EH (cell line): ENCODE data around the gene FAM20B.

Experiments used
- DNase-seq: peaks from one replicate; pipeline ENCODE4 v3.0.0-alpha.2; 2015; ENCODE audit warnings: low read depth

FAM20B gene

DNA sequence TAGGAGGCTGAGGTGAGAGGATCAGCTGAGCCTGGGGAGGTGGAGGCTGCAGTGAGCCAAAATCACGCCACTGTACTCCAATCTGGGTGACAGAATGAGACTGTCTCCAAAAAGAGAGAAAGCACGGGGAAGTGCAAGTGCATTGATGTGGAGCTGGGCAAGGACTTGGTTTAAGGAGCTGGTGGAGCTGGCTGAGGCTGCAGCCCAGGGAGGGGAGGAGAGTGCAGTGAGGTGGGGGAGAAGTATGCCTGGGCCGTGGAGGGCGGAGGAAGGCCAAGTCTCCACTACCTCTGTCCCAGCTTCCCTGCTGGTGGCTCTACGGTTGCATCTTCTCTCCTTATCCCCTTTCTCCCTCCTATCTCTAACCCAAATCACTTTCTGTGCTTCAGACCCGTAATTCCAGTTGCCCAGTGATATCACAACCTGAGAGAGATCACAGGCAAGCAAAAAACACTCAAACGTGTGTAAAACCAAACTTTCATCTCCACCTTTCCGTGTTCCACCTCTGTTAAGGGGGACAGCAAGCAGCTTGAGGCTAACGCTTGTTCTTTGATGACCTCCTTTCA is 67.3 kb downstream of the FAM20B start:
- DNase-seq, result no peak

DNA sequence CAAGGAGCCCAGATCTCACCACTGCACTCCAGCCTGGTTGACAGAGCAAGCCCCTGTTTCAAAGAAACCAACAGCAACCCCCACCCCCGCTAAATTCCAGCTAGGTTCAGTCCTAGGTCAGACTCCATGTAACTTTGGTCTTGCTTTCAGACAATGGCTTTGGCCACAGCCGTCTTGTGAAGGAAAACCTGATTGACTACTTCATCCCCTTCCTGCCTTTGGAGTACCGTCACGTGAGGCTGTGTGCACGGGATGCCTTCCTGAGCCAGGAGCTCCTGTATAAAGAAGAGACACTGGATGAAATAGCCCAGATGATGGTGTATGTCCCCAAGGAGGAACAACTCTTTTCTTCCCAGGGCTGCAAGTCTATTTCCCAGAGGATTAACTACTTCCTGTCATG is 69.1 kb downstream of the FAM20B start:
- DNase-seq, result no peak

DNA sequence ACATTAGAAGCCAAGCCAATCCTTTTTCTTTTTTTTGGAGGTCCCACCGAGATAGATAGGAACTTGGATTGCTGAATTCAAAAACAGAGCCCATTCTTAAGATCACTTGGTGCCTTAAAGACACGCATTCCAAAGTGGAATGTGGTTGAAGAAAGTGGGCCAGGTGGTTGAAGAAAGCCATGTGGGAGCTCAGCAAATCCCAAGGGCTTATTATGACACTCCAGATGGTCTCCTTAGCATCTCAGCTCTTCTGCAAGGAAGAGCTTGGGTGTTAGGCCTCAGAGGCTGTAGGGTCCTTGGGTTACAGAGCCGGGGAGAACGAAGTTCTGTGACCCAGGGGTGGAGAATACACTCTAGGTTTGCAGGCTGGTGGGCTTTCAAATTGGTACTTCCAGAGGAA is 69.7 kb downstream of the FAM20B start:
- DNase-seq, result no peak

GRCh38 chr1:179095924-179096323 is 70.2 kb downstream of the FAM20B start:
- no peak for DNase-seq

DNA sequence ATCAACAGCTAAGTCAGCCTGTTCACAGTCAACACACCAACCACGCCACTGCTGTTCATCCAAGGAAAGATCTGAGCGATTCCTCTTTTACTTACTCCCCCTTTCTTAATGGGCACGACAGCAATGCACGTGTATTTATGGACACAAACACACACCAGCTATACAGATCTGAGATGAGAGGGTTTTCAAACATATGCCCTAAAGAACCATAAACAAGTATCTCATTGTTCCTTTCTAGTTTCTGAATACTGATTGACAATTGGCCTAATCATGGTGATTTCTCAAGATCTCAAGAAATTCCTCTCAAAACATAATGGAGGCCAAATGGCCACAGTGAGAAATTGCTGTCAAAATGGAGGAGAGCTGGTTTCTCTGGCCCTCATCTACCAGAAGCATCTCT is 74.2 kb downstream of the FAM20B start:
- DNase-seq, result no peak

GRCh38 chr1:179101566-179101965 is 75.9 kb downstream of the FAM20B start:
- DNase-seq, result no peak

DNA sequence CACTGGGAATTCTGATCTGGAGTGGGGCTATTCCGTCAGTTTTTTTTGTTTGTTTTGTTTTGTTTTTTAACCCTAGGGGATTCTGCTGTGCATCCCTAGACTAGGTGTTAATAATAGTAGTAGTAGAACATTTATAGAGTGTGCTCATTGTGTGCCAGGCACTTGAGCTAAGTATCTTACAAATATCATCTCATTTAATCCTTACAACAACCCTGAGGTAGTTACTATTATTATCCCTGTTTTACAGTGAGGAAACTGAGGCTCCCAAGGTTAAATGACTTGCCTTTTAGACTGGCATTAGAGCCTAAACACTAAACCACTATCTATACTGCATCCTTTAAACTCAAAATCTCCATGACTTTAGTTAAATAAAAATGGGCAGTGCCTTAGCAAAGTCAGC is 78.3 kb downstream of the FAM20B start:
- DNase-seq, result no peak

- DNase-seq, result no peak
These were observed 79.0 kb downstream of the FAM20B start for GRCh38 chr1:179104611-179105250.

DNA sequence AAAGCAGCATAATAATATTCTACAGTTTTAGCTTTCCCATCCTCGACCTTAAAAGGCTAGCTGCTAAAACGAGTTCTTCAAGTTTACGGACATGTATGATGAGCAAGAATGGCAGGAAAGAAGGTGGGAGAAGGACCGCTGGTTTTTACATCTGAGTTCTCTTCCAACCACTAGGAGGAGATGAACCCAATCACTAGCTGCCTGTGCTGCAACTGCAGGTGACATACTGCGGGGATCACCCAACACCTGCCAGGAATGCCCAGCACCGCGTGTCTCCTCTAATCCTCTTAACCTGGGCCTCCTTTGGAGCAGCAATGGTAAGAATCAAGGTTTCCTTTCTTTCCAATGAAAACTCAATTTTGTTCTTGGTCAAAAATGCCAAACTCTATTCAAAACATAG is 79.7 kb downstream of the FAM20B start:
- DNase-seq, result no peak

DNA sequence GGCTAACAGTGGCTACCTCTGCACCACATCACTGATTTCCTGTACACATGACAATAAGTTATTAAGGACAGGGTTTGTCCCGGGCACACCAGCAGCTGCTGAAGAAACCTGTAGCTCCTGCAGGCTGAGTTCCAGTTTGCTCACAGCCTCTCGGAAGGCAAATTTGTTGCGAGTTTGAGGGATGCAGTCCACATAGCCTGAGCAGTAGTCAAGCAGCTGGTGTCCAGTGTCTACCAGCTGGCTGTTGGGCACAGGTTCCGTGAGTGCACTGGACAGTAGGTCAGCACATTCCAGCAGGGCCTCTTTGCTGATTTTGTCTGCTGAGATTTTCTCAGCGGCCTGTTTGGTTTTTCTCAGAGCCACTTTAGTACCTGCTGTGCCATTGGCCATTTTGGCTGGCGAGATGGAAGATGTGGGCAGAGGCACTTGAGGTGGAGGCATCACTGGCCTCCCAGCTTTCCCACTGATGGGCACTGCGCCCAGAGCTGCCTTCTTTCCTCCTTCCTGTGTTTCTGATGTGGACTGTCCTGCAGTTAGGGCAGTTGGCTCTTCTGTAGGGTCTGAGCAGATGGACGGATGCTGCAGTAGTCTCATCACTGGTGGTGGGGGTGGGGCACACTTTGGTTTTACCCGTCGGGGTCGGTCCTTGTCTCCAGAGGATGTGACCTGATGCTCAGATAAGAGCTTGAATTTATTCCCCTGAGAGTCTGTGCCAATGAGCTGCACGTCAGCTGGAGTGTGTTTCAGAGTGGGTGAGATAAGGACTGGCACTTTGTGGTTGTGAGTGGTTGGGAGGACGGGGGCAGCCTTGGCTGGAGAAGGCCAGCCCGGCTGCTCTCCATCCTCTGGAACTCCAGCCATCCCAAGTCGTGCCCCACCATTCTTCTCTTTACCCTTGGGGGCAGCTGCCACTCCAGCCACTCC is 82.3 kb downstream of the FAM20B start:
- no peak for DNase-seq

DNA sequence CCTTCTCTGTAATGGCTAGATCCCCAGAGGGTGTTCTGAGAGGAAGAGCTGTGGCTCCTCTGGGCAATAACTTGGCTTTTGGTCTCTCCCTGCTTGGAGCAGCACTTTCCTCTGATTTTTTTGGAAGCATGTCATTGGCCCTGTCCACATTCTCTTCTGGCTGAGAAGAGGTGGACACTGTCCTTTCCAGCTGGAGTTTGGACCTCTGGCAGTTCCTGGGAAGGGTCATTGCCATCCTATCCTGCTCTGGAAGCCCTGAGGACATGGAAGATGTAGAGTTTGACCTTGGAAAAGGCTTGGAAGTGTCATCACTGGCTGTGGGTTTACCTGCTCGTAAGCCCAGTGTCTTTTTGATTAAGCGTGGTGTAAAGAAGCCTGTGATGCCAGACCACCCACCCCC is 83.0 kb downstream of the FAM20B start:
- no peak for DNase-seq

DNA sequence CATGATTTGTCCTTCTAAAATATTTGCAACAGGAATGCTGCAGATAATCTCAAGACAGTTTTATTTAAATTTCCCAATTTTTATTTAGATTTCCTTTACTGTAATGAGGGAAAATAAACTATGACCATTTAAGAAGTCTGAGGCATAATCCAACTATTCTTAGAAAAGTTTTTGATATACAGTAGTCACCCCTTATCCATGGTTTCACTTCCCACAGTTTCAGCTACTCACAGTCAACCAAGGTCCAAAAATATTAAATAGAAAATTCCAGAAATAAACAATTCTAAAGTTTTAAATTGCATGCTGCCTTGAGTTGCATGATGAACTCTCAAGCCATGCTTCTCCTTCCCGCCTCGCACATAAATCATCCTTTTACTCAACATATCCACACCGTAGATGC is 89.5 kb downstream of the FAM20B start:
- peak; percentile 55 for DNase-seq

DNA sequence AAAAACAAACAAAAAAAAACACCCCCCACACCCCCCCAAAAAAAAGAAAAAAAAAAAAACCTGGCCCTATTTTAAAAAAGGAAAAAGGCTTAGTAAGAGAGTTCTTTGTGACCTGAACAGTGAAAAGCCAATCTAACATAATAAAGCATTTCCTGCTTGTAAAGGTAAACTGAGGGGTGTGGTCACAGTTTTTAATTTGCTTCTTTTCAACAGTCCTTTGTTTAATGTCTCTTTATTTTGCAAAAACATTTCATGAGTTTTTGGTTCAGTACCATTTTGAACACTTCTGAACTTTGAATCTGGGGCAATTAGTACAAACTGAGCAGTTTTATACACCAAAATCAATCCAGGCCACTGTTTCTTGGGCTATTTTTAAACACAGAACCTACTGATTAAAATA is 93.8 kb downstream of the FAM20B start:
- no peak for DNase-seq

DNA sequence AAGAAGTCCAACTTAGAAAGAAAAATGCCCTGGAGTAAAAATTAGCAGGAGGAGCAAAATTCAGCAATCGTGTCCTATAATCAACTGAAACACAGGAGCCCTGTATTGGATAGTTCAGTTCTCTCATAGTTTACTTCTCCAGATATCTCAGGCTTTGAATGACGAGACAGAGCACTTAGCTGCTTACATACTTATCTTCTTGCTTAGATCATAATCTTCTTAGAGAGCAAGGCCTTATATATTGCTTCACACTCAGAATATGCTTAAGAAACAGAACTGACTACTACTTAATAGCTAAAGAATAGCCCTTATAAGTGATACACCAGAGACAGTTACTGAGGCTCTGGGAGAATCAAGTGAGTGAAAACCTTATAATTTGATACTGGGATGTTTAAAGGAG is 95.0 kb downstream of the FAM20B start:
- DNase-seq, result no peak

GRCh38 chr1:179121159-179121938 is 95.7 kb downstream of the FAM20B start:
- peak; percentile 71 for DNase-seq

DNA sequence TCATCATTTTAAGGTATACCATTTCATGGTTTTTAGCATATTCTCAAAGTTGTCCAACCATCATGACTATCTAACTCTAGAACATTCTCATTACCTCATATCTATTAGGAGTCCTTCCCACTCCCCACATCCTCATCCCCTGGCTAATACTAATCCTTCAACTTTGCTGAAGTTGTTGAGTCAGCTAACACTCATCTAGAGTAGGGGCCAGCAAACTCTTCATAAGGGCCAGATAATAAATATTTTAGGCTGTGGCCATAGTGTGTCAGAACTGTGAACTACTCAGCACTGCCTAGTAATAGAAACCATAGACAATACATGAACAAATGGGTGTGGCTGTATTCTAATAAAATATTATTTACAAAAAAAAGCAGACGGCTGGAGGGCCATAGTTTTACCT is 99.2 kb downstream of the FAM20B start:
- DNase-seq, result peak; percentile 56
